Adipose tissue (tissue), 3 donors: ENCODE data around the gene ACOT4. TPM values are rescaled to one million over a fixed set of nuclear protein-coding genes. Genes with fewer than 3 reads are reported as not detected.
"Not testable (repeated sequence)": the region's sequence is repeated elsewhere in the genome, so short reads cannot be mapped to it uniquely, and the experiment has no call there.

Experiments used
- H3K27ac ChIP-seq: one replicate; pipeline ENCODE4 v1.5.1; 2013; ENCODE audit warnings: low read depth, low read length
- WGBS, 3 donors: extraction: QIAGEN DNeasy Blood & Tissue Kit; methylation state at CpG; one replicate each; pipeline ENCODE4 v1.1.7; 2013; 5-methylcytosine and 5-hydroxymethylcytosine counted together
- polyA plus RNA-seq, 3 donors: library from polyadenylated mRNA; stranded (reverse); fragments of 200-250 nt; gene quantifications; one replicate each; pipeline ENCODE4 v1.2.3, GENCODE V29; 2013
- donor health status: healthy with polysubstance abuse.
- donor health status: Bipolar disorder and iron deficiency.
- donor health status: healthy.

The ACOT4 gene
- polyA plus RNA-seq, 3 donors = 0.67 to 6.1 (median 3.7) TPM

- WGBS, 3 donors = 54 to 87% (median 77%) methylated on average over 5 of the region's 5 CpGs
- H3K27ac ChIP-seq = not testable (repeated sequence)
Measured at GRCh38 chr14:73573034-73573433, 18.6 kb upstream of the ACOT4 start.

GRCh38 chr14:73573740-73574139, 17.9 kb upstream of the ACOT4 start:
- H3K27ac ChIP-seq = not testable (repeated sequence)
- 96 to 98% (median 97%) methylated on average over 4 of the region's 4 CpGs for WGBS, 3 donors

GRCh38 chr14:73574251-73574650, 17.4 kb upstream of the ACOT4 start:
- H3K27ac ChIP-seq = not testable (repeated sequence)
- 93 to 97% (median 94%) methylated on average over 7 of the region's 7 CpGs for WGBS, 3 donors

- 79 to 93% (median 86%) methylated on average over 3 of the region's 3 CpGs for WGBS, 3 donors
- H3K27ac ChIP-seq = no peak overlapping the region
Measured at GRCh38 chr14:73576391-73576790, 15.3 kb upstream of the ACOT4 start.

GRCh38 chr14:73577214-73577613, 14.5 kb upstream of the ACOT4 start:
- H3K27ac ChIP-seq = not testable (repeated sequence)
- 100% methylated on average over 1 to 2 of the region's 2 CpGs for WGBS, 3 donors

- 87 to 90% (median 88%) methylated on average over 9 to 10 of the region's 11 CpGs for WGBS, 3 donors
- H3K27ac ChIP-seq = not testable (repeated sequence)
Measured at GRCh38 chr14:73582102-73582979, 9.3 kb upstream of the ACOT4 start.

GRCh38 chr14:73588695-73589094, 3.0 kb upstream of the ACOT4 start:
- WGBS, 3 donors = 81 to 97% (median 93%) methylated on average over 1 of the region's 1 CpG
- H3K27ac ChIP-seq = no peak overlapping the region

- 78 to 83% (median 83%) methylated on average over 4 of the region's 4 CpGs for WGBS, 3 donors
Measured at GRCh38 chr14:73589116-73589515, 2.6 kb upstream of the ACOT4 start.

GRCh38 chr14:73590673-73591004, 1.0 kb upstream of the ACOT4 start:
- 95 to 97% (median 97%) methylated on average over 28 to 32 of the region's 32 CpGs for WGBS, 3 donors
- H3K27ac ChIP-seq = not testable (repeated sequence)

More at GRCh38 chr14:73589116-73589515, 2.6 kb upstream of the ACOT4 start:
- H3K27ac ChIP-seq = no peak overlapping the region

- H3K27ac ChIP-seq = no peak overlapping the region
- 95 to 99% (median 96%) methylated on average over 9 of the region's 9 CpGs for WGBS, 3 donors
Measured at GRCh38 chr14:73594491-73594890, 2.8 kb downstream of the ACOT4 start.

- H3K27ac ChIP-seq = no peak overlapping the region
Measured at GRCh38 chr14:73599499-73599898, 7.8 kb downstream of the ACOT4 start.

- 85 to 92% (median 90%) methylated on average over 3 of the region's 3 CpGs for WGBS, 3 donors
- H3K27ac ChIP-seq = no peak overlapping the region
Measured at GRCh38 chr14:73602994-73603393, 11.3 kb downstream of the ACOT4 start.

- WGBS, 3 donors = 95 to 98% (median 97%) methylated on average over 3 of the region's 3 CpGs
- no peak overlapping the region for H3K27ac ChIP-seq
Measured at GRCh38 chr14:73606271-73606670, 14.6 kb downstream of the ACOT4 start.

GRCh38 chr14:73607241-73607640, 15.6 kb downstream of the ACOT4 start:
- 90 to 96% (median 95%) methylated on average over 1 of the region's 1 CpG for WGBS, 3 donors

GRCh38 chr14:73610687-73611086, 19.0 kb downstream of the ACOT4 start:
- 22 to 49% (median 25%) methylated on average over 2 of the region's 2 CpGs for WGBS, 3 donors

More at GRCh38 chr14:73607241-73607640, 15.6 kb downstream of the ACOT4 start:
- no peak overlapping the region for H3K27ac ChIP-seq

GRCh38 chr14:73612339-73613045, 20.8 kb downstream of the ACOT4 start, which contains the start of gene ACOT6:
TSS of gene ACOT6 (plus strand) at chr14:73612517. CDS start at chr14:73612572, 55 bp downstream.
- 1% methylated on average over 77 to 84 of the region's 84 CpGs for WGBS, 3 donors
- H3K27ac ChIP-seq = no peak within 1 kb of the TSS

More at GRCh38 chr14:73610687-73611086, 19.0 kb downstream of the ACOT4 start:
- no peak overlapping the region for H3K27ac ChIP-seq

- no peak overlapping the region for H3K27ac ChIP-seq
- 4 to 5% (median 4%) methylated on average over 13 of the region's 13 CpGs for WGBS, 3 donors
Measured at GRCh38 chr14:73613046-73613383, 21.3 kb downstream of the ACOT4 start.

GRCh38 chr14:73613419-73613963, 21.8 kb downstream of the ACOT4 start:
- WGBS, 3 donors = 67 to 88% (median 69%) methylated on average over 3 of the region's 3 CpGs
- no peak overlapping the region for H3K27ac ChIP-seq

GRCh38 chr14:73616831-73617230, 25.2 kb downstream of the ACOT4 start:
- WGBS, 3 donors = 69 to 85% (median 81%) methylated on average over 4 of the region's 4 CpGs
- H3K27ac ChIP-seq = no peak overlapping the region
